Activated naive CD8-positive, alpha-beta T cell (primary cell): Measurements from ENCODE around the gene PSMG2.

Source experiments
- H3K27ac Mint-ChIP-seq: one replicate; pipeline ENCODE4 v1.8.0; 2021; ENCODE audit warnings: mixed read lengths
- H3K27me3 Mint-ChIP-seq: one replicate; pipeline ENCODE4 v1.8.0; 2021; ENCODE audit warnings: mixed read lengths
- H3K36me3 Mint-ChIP-seq: one replicate; pipeline ENCODE4 v1.8.0; 2021; ENCODE audit warnings: mixed read lengths
- H3K4me1 Mint-ChIP-seq: one replicate; pipeline ENCODE4 v1.8.0; 2021; ENCODE audit warnings: low read depth, mixed read lengths
- H3K4me3 Mint-ChIP-seq: one replicate; pipeline ENCODE4 v1.8.0; 2021; ENCODE audit warnings: mild to moderate bottlenecking, mixed read lengths
- H3K9me3 Mint-ChIP-seq: one replicate; pipeline ENCODE4 v1.8.0; 2021; ENCODE audit warnings: low read depth, mixed read lengths

Gene PSMG2

GRCh38 chr18:12702221-12703095, at the start of gene PSMG2, which contains the start of gene CEP76:
TSS of gene PSMG2 (plus strand) at chr18:12703042. CDS start at chr18:12703108, 66 bp downstream.
TSS of gene CEP76 (minus strand) at chr18:12702723. CDS start at chr18:12702548, 175 bp downstream.
- Mint-ChIP-seq H3K36me3 (peaks cover 8% of the 10 kb centered on the region), H3K9me3 (no peaks in the 10 kb centered on the region), H3K4me3 (peak within 1 kb of the TSS; percentile 97), H3K27ac (peak within 1 kb of the TSS; percentile 99), H3K4me1 (peaks cover 51% of the 10 kb centered on the region), H3K27me3 (no peaks in the 10 kb centered on the region)

DNA sequence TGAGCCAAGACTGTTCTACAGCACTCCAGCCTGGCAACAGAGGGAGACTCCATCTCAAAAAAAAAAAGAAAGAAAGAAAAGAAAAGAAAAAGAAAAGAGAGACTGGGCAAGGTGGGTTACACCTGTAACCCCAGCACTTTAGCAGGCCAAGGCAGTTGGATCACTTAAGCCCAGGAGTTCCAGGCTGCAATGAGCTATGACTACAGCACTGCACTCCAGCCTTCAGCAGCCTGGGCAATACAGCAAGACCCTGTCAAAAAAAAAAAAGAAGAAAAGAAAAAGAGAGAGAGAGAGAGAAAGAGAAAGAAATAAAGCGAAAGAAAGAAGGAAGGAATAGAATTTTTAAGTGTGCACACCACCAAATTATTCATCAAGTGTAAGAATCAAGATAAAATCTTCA, 47.9 kb upstream of the PSMG2 start:
- H3K36me3 Mint-ChIP-seq = no peaks in the 10 kb centered on the region
- peaks cover 22% of the 10 kb centered on the region for H3K4me1 Mint-ChIP-seq
- H3K27ac Mint-ChIP-seq = no peak overlapping the region
- no peaks in the 10 kb centered on the region for H3K9me3 Mint-ChIP-seq
- no peak overlapping the region for H3K4me3 Mint-ChIP-seq
- peaks cover 25% of the 10 kb centered on the region for H3K27me3 Mint-ChIP-seq

GRCh38 chr18:12656605-12656937, 46.3 kb upstream of the PSMG2 start:
- H3K9me3 Mint-ChIP-seq = no peaks in the 10 kb centered on the region
- H3K27me3 Mint-ChIP-seq = peaks cover 21% of the 10 kb centered on the region
- H3K27ac Mint-ChIP-seq = no peak overlapping the region
- peak overlapping the region; percentile 81 for H3K4me3 Mint-ChIP-seq
- H3K36me3 Mint-ChIP-seq = no peaks in the 10 kb centered on the region
- peaks cover 22% of the 10 kb centered on the region for H3K4me1 Mint-ChIP-seq

- H3K9me3 Mint-ChIP-seq = no peaks in the 10 kb centered on the region
- peak overlapping the region; percentile 81 for H3K4me3 Mint-ChIP-seq
- H3K27ac Mint-ChIP-seq = no peak overlapping the region
- peaks cover 18% of the 10 kb centered on the region for H3K4me1 Mint-ChIP-seq
- no peaks in the 10 kb centered on the region for H3K36me3 Mint-ChIP-seq
- H3K27me3 Mint-ChIP-seq = peaks cover 17% of the 10 kb centered on the region
Measured at GRCh38 chr18:12656938-12657683, 45.7 kb upstream of the PSMG2 start.

DNA sequence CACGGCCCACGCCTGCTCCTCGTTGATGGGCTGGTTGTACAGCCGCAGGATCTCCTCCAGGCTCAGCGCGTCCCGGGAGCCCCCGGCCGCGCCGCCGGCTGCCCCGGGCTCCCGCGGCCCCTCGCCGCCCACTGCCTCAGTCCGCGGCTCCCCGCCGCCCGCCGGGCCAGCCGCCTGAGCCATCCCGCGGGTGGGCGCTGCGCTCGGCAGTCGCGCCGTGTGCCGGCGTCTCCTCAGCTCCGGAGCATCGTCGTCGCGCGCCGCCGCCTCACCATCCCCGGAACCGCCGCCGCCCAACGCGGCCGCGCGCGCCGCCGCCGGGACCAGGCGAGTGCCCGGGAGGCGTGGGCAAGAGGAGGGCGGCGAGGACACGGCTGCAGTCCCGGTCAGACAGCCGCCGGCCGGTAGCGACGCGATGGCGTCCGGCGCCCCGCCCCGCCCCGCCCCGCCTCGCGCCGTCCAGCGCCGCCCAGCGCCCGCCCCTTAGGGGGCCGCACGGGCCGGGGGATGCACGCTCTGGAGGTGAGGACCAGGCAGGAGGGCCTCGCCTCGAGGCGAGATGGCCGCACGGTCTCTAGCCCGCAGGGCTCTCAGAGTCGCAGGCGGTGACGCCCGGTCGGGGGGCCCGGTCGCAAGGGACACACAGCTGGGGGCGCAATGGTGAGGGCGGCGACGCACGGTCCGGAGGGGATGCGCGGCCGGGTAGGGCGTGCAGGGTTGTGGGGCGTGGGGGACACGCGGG, 45.0 kb upstream of the PSMG2 start, which contains the start of gene SPIRE1:
TSS of gene SPIRE1 (minus strand) at position 424 of the 742 bp plus-strand sequence. CDS start at position 183, 241 bp downstream.
- peak within 1 kb of the TSS; percentile 90 for H3K4me3 Mint-ChIP-seq

DNA sequence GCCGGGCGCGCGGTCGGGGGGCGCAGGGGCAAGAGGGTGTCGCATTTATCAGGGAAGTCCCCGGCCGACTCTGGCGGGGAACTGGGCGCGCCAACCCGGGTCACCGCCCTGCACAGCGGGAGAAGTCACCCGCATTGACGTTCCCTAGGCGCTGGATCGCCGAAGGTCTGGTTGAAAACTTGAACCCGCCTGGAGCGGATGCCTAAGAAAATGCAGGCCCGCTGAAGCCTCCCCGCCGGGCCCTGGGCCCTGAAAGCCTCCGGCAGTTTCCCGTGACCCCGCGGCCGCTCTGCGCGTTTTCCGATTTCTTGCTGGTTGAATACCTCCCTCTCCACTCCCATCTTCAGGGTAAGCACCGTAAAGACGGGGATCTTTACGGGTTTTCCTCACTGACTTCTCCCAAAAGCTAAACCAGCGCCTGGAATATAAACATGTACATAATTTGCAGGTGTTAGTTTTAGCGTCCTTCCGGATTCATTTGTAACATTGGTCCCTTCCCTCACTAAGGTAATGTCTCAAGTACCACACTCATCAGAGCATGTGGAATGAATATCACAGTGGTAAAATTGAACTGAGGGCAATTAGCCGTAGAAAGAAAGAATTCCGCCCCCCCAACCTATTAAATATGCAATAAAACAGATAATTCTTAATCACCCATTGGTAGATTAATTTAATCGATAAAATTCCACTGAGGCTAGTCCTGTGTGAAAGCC, 44.3 kb upstream of the PSMG2 start:
- peak overlapping the region; percentile 90 for H3K4me3 Mint-ChIP-seq
- peaks cover 9% of the 10 kb centered on the region for H3K27me3 Mint-ChIP-seq
- peaks cover 14% of the 10 kb centered on the region for H3K4me1 Mint-ChIP-seq
- no peaks in the 10 kb centered on the region for H3K9me3 Mint-ChIP-seq
- H3K27ac Mint-ChIP-seq = no peak overlapping the region
- H3K36me3 Mint-ChIP-seq = no peaks in the 10 kb centered on the region

More for the DNA sequence above, 45.0 kb upstream of the PSMG2 start, which contains the start of gene SPIRE1:
- Mint-ChIP-seq H3K4me1 (peaks cover 18% of the 10 kb centered on the region), H3K9me3 (no peaks in the 10 kb centered on the region), H3K36me3 (no peaks in the 10 kb centered on the region), H3K27me3 (peaks cover 11% of the 10 kb centered on the region), H3K27ac (no peak within 1 kb of the TSS)

DNA sequence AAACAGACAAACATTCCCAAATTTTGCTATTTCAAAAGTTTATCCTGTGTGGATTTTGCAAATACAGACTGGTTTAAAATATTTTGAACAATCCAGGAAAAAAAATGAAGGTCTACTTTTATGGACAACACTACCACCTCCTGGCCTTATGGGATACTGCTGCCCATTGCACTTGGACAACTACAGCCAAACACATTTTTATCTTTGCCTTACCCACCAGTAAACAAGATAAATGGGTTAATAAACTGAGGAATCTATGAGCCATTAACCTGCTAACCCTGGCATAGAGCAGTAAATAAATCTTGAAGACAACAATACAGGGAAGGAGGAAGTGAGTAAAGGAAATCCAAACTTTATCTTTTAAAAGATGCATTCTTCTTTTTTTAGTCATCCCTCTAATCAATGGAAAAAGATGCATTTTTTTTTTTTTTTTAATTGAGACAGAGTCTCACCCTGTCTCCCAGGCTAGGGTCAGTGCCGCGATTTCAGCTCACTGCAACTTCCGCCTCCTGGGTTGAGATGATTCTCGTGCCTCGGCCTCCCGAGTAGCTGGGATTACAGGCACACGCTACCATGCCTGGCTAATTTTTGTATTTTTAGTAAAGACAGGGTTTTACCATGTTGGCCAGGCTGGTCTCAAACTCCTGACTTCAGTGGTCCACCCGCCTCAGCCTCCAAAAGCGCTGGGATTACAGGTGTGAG, 42.8 kb upstream of the PSMG2 start:
- peak overlapping the region; percentile 2 for H3K4me3 Mint-ChIP-seq
- H3K4me1 Mint-ChIP-seq = peaks cover 14% of the 10 kb centered on the region
- no peak overlapping the region for H3K27ac Mint-ChIP-seq
- no peaks in the 10 kb centered on the region for H3K9me3 Mint-ChIP-seq
- H3K36me3 Mint-ChIP-seq = no peaks in the 10 kb centered on the region
- peaks cover 9% of the 10 kb centered on the region for H3K27me3 Mint-ChIP-seq

DNA sequence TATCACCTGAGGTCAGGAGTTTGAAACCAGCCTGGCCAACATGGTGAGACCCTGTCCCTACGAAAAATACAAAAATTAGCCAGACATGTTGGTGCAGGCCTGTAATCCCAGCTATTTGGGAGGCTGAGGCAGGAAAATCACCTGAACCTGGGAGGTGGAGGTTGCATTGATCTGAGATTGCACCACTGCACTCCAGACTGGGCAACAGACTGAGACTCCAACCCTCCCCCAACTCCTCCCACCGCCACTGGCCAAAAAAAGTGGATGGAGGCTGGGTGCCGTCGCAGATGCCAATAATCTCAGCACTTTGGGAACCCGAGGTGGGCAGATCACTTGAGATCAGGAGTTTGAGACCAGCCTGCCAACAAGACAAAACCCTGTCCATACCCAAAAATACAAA, 34.8 kb upstream of the PSMG2 start:
- Mint-ChIP-seq H3K27ac (no peak overlapping the region), H3K4me1 (no peaks in the 10 kb centered on the region), H3K36me3 (no peaks in the 10 kb centered on the region), H3K4me3 (no peak overlapping the region), H3K9me3 (no peaks in the 10 kb centered on the region), H3K27me3 (no peaks in the 10 kb centered on the region)

- no peaks in the 10 kb centered on the region for H3K27me3 Mint-ChIP-seq
- peak overlapping the region; percentile 77 for H3K27ac Mint-ChIP-seq
- H3K9me3 Mint-ChIP-seq = no peaks in the 10 kb centered on the region
- H3K4me1 Mint-ChIP-seq = peaks cover 5% of the 10 kb centered on the region
- H3K4me3 Mint-ChIP-seq = no peak overlapping the region
- peaks cover 5% of the 10 kb centered on the region for H3K36me3 Mint-ChIP-seq
Measured at GRCh38 chr18:12679183-12679786, 23.6 kb upstream of the PSMG2 start.

DNA sequence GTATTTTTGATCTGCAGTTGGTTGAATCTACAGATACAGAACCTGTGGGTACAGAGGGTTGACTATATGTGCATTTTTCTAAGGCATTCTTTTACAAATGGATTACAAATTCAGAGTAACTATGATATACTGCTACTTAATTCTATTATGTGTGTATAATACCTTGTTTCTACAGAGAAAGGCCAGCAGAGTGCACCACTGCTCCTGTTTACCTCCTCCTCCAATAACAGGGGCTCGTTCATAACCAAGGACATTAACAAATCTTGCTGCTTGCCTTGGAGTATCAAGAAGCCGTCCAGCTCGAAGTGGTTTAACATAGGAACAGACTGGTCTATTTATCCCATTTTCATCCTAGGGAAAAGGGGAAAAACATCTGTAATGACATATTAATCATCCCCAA, 16.7 kb upstream of the PSMG2 start:
- Mint-ChIP-seq H3K27ac (no peak overlapping the region), H3K4me1 (no peaks in the 10 kb centered on the region), H3K4me3 (no peak overlapping the region), H3K36me3 (peaks cover 2% of the 10 kb centered on the region), H3K27me3 (no peaks in the 10 kb centered on the region), H3K9me3 (no peaks in the 10 kb centered on the region)

DNA sequence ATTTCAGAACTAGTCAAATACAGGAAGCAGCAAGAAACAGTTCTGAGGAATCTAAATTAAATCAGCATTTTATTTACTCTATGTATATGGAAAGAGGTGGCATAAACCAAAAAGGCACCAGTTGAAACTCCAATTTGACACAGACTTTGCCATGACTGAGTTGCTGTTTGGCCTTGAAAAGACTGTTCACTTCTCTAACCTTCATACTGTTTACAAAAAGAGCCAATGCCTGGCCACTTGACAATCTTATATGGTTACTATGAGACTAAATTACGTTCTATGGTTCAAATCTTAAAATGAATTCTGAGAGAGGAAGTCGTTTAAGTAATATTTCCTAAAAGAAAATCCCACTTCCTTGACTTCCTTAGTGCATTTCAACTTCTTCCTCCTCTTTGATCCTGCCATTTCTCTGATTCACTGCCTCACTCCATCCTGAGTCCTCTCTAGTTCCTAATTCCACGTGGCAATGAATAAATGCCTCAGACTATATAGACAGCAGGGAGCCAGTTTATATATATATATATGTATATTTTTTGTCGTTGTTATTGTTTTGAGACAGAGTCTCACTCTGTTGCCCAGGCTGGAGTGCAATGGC, 13.5 kb upstream of the PSMG2 start:
- no peaks in the 10 kb centered on the region for H3K27me3 Mint-ChIP-seq
- H3K4me3 Mint-ChIP-seq = no peak overlapping the region
- peaks cover 6% of the 10 kb centered on the region for H3K36me3 Mint-ChIP-seq
- H3K4me1 Mint-ChIP-seq = peaks cover 2% of the 10 kb centered on the region
- H3K27ac Mint-ChIP-seq = no peak overlapping the region
- no peaks in the 10 kb centered on the region for H3K9me3 Mint-ChIP-seq

GRCh38 chr18:12692206-12692605, 10.6 kb upstream of the PSMG2 start:
- Mint-ChIP-seq H3K4me1 (peaks cover 2% of the 10 kb centered on the region), H3K4me3 (no peak overlapping the region), H3K27me3 (no peaks in the 10 kb centered on the region), H3K36me3 (peaks cover 12% of the 10 kb centered on the region), H3K9me3 (no peaks in the 10 kb centered on the region), H3K27ac (no peak overlapping the region)

DNA sequence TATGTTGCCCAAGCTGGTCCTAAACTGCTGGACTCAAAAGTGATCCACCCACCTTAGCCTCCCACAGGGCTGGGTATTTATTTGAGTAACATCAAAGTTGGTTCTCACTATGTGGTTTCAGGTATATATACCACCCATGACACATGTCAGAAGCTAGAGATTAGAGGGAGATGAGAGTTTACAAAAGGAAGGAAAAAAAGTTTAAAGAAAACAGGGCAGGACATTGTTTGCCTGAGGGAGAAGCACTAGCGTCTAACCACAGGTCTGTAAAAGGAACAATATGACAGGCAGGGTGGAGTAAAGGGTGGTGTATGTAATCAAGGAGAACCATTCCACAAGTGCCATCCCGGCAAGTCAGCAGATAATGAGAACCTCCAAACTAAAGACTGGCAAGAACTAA, 8.8 kb upstream of the PSMG2 start:
- Mint-ChIP-seq H3K27ac (no peak overlapping the region), H3K36me3 (peaks cover 14% of the 10 kb centered on the region), H3K4me1 (peaks cover 5% of the 10 kb centered on the region), H3K9me3 (no peaks in the 10 kb centered on the region), H3K4me3 (no peak overlapping the region), H3K27me3 (no peaks in the 10 kb centered on the region)
